Measurements from ENCODE around the gene SCPEP1.
A peak's percentile ranks its signal among the peaks of the same experiment; 100 is the strongest.

Gene SCPEP1

DNA sequence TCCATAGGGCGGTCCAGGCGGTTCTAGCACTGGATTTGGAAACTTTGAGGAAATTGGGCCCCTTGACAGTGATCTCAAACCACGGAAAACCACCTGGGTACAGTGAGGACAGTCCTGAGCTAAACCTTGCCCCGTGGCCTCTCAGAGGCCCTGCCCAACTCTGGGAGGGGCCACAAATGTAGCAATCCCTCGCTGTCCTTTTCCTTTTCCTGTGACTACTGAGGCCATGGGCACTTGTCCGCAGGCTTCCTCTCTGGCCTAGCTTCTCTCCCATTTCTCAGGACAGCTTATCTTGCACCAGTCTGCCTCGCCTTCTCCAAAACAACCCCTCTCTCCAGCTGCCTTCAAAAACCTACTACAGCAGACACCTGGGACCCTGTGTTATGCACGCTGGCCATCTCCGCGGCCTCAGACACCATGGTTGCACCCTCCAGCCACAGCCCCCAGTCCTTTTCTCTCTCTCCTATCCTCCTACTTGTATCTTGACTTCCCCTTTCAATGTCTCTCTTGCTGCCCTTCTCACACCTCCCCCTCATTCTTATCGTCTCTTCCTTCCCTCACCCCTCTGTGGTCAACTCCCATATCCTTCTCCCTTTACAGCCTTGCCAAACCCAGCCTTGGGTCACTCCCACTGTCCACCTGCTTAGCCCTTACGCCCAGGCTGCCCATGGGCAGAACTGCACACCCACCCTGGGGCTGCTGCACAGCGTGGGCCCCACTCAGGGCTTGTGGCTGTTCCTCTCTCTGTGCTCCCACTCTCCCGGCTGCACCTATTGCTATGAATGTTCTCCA, 7.6 kb downstream of the SCPEP1 start:
- H3K4me1 ChIP-seq = peaks cover 38 to 69% (median 50%) of the 10 kb centered on the region in 10 experiments

DNA sequence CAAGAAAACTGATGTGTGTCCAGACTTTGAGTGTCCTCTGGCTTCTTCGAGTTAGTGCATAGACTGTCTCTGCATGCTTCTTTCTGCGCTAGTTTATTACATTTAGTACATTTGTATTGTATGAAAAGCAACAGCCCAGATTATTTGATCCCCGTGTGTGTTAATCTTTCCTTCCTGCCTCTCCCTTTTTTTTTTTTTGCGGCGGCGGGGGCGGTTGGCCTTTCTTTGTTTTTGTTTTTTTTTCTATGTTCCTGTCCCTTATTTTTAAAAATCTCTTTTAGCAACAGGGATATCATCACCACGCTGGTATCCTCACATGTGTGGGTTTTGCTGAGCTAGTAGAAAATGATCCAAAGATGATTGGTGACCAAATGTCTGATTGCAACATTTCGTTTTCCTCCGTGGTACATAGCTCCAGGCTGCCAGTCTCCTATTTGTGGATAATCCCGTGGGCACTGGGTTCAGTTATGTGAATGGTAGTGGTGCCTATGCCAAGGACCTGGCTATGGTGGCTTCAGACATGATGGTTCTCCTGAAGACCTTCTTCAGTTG, 9.4 kb downstream of the SCPEP1 start:
- peaks cover 0 to 7% (median 6%) of the 10 kb centered on the region in 11 experiments; a peak in 13 of 22 replicates for H3K9me3 ChIP-seq (replicated peaks in 1 of 11)

More for the DNA sequence above, 7.6 kb downstream of the SCPEP1 start:
- Histone ChIP-seq H3K36me3 (peaks cover 52 to 81% (median 71%) of the 10 kb centered on the region in 11 experiments), H3K9ac (no peak overlapping the region; a peak in 1 of 22 replicates), H3K9me3 (replicated peaks in 1 of 11) (peaks cover 0 to 7% (median 6%) of the 10 kb centered on the region in 11 experiments; a peak in 13 of 22 replicates), H3K27me3 (no peaks in the 10 kb centered on the region), H4K20me1 (peaks cover 0 to 20% (median 0%) of the 10 kb centered on the region in 11 experiments; a peak in 2 of 22 replicates), H3K4me3 (0 out of 20 replicates have a peak overlapping the region, but pooled peaks of 1 of the 10 experiments have one; percentile 2), H3K4me2 (peak overlapping the region in 7 of 11 experiments; percentile 2 to 87 (median 76); a peak in 12 of 22 replicates), H3K27ac (peak overlapping the region in 5 of 11 experiments; percentile 8 to 42 (median 28); a peak in 7 of 22 replicates)
- TF ChIP-seq Cebpa-rat (IDR thresholded peaks at IDR 0.05) = no peak

DNA sequence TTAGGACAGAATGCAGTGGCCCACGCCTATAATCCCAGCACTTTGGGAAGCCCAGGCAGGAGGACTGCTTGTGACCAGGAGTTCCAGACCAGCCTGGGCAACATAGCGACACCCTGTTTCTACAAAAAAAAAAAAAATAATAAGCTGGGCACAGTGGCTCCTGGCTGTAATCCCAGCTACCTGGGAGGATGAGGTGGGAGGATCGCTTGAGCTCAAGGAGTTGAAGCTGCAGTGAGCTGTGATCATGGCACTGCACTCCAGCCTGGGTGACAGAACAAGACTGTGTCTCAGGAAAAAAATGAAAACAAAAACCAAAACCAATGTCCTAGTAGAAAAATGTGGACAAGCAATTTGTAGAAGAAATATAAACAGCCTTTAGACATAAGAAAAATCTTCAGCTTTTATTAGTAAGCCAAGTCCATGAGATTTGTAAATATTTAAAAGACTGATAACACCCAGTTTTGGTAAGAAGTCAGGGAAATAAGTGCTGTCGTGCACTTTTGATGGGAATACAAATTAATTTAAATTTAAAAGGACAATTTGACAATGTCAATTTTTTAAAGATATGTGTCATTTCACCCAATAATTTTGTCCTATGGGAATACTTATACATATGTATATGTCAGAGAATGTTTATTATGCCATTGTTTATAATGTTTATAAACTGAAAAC, 11.1 kb downstream of the SCPEP1 start:
- no peak overlapping the region for H3K4me2 ChIP-seq
- peaks cover 85 to 100% (median 97%) of the 10 kb centered on the region in 11 experiments for H3K36me3 ChIP-seq
- no peaks in the 10 kb centered on the region for H3K27me3 ChIP-seq
- no peaks in the 10 kb centered on the region; a peak in 2 of 22 replicates for H4K20me1 ChIP-seq
- peaks cover 7 to 39% (median 17%) of the 10 kb centered on the region in 10 experiments; a peak in 17 of 20 replicates for H3K4me1 ChIP-seq
- no peak overlapping the region for H3K4me3 ChIP-seq
- no peak for TF ChIP-seq Cebpa-rat (IDR thresholded peaks at IDR 0.05)
- H3K9me3 ChIP-seq (replicated peaks in 1 of 11) = peaks cover 0 to 7% (median 6%) of the 10 kb centered on the region in 11 experiments; a peak in 13 of 22 replicates
- H3K9ac ChIP-seq = no peak overlapping the region
- H3K27ac ChIP-seq = no peak overlapping the region

More for the DNA sequence above, 9.4 kb downstream of the SCPEP1 start:
- Histone ChIP-seq H3K36me3 (peaks cover 69 to 89% (median 86%) of the 10 kb centered on the region in 11 experiments), H3K27ac (no peak overlapping the region), H3K4me2 (no peak overlapping the region; a peak in 1 of 22 replicates), H3K4me3 (no peak overlapping the region), H3K9ac (no peak overlapping the region), H3K4me1 (peaks cover 20 to 54% (median 34%) of the 10 kb centered on the region in 10 experiments), H3K27me3 (no peaks in the 10 kb centered on the region), H4K20me1 (peaks cover 0 to 11% (median 0%) of the 10 kb centered on the region in 11 experiments; a peak in 2 of 22 replicates)
- TF ChIP-seq Cebpa-rat (IDR thresholded peaks at IDR 0.05) = no peak

DNA sequence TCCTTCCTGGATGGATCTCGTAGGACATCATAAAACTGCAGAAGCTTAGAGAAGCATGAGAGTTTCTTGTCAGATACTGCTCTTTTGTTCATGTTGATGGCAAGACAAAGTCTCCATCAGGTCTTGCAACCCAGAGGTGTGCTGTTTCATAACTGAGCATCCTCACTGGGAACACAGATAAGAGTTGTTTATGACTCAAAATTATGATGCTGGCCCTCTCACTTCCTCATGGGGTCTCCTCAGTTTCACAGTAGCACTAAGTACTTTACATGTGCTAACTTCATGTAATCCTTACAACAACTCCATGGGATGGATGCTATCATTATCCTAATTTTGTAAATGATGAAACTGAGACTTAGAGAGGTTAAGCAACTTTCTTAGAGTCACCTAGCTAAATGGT, 14.4 kb downstream of the SCPEP1 start:
- H3K4me2 ChIP-seq = no peak overlapping the region
- H3K36me3 ChIP-seq = peaks cover 93 to 100% (median 99%) of the 10 kb centered on the region in 11 experiments
- no peak for TF ChIP-seq Cebpa-rat (IDR thresholded peaks at IDR 0.05)
- H3K27ac ChIP-seq = no peak overlapping the region
- H3K4me1 ChIP-seq = peaks cover 0 to 11% (median 0%) of the 10 kb centered on the region in 10 experiments; a peak in 5 of 20 replicates
- H3K27me3 ChIP-seq = no peaks in the 10 kb centered on the region
- no peak overlapping the region for H3K4me3 ChIP-seq
- no peak overlapping the region for H3K9ac ChIP-seq
- H3K9me3 ChIP-seq (replicated peaks in 1 of 11) = peaks cover 0 to 7% (median 6%) of the 10 kb centered on the region in 11 experiments; a peak in 13 of 22 replicates
- H4K20me1 ChIP-seq = no peaks in the 10 kb centered on the region

DNA sequence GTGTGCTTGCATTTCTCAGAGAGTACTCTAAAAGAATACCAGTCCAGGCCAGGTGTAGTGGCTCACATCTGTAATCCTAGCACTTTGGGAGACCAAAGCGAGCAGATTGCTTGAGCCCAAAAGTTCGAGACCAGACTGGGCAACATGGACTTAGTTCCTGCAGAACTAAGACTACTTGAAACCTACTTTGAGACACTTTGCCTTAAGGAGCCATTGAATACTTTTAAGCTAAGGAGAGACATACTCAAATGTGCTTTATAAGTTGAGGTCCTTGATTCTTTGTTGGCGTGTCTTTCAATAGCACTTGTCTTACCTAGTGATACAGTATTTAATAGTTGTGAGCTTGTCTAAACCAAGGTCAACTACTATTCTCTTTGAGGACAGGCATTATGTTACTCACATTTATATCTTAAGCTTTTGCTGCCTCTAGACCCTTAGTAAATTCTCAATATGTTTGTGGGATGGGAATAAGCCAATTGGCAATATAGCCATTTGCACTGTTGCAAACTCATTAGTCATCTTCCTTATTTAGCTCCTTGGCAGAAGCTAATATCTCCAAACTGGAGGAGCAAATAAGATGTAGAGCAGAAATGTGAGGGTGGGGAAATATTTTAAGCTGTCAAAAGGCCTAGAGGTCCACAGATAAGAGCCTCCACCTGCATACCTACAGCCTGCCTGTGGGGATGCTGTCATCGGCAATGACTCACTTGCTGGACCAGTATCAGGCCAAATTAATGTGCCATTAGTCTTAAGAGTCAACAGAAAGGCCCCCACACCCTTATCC, 16.3 kb downstream of the SCPEP1 start:
- no peak overlapping the region for H3K4me3 ChIP-seq
- no peak overlapping the region for H3K4me2 ChIP-seq

DNA sequence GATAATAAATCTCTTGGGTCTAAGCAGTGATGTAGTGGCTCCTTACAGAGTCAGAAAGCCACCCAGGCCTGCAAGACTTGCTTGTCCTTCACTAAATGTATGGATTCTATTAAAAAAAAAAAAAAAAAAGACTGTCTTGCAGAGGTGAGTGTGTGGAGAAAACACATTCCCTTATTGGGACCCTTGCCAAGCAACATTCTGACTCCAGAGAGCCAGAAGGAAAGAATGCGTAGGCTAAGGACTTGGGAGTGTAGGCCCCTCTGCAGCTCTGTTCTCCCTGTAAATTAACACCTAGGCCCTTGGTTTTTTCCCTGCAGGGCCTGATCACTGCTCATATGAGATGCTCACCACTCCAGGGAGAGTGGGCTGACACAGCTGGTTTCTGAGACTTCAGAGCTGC, 17.8 kb downstream of the SCPEP1 start:
- Histone ChIP-seq H3K27ac (no peak overlapping the region), H3K4me3 (no peak overlapping the region), H3K9me3 (replicated peaks in 1 of 11) (no peaks in the 10 kb centered on the region), H3K27me3 (no peaks in the 10 kb centered on the region), H3K9ac (no peak overlapping the region), H3K4me1 (peaks cover 0 to 9% (median under 1%) of the 10 kb centered on the region in 10 experiments; a peak in 7 of 20 replicates), H3K4me2 (no peak overlapping the region), H4K20me1 (no peaks in the 10 kb centered on the region), H3K36me3 (peaks cover 84 to 100% (median 98%) of the 10 kb centered on the region in 11 experiments)
- no peak for TF ChIP-seq Cebpa-rat (IDR thresholded peaks at IDR 0.05)

More for the DNA sequence above, 16.3 kb downstream of the SCPEP1 start:
- Histone ChIP-seq H3K9me3 (replicated peaks in 1 of 11) (peaks cover 0 to 1% (median 0%) of the 10 kb centered on the region in 11 experiments; a peak in 3 of 22 replicates), H3K9ac (no peak overlapping the region), H3K27ac (no peak overlapping the region), H3K36me3 (peaks cover 94 to 100% (median 98%) of the 10 kb centered on the region in 11 experiments), H3K27me3 (no peaks in the 10 kb centered on the region), H4K20me1 (no peaks in the 10 kb centered on the region), H3K4me1 (peaks cover 0 to 9% (median 0%) of the 10 kb centered on the region in 10 experiments; a peak in 4 of 20 replicates)
- no peak for TF ChIP-seq Cebpa-rat (IDR thresholded peaks at IDR 0.05)

DNA sequence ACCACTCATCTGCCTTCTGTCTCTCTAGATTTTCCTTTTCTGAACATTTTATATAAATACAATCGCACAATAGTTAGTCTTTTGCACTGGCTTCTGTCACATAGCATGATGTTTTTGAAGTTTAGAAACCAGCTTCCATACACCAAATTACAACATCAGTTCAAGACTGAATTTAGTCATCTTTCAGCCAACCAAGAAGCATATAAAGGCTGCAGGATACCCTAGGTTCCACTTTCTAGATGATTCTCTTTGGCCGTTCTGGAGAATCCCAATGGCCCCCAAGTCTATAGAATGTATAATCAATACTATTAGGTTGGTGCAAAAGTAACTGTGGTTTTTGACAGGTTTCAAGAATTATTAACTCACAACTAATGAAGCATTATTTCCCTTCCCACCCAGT, 19.4 kb downstream of the SCPEP1 start:
- H3K4me2 ChIP-seq = no peak overlapping the region
- no peak overlapping the region for H3K27ac ChIP-seq
- TF ChIP-seq Cebpa-rat (IDR thresholded peaks at IDR 0.05) = no peak
- no peak overlapping the region for H3K4me3 ChIP-seq
- H4K20me1 ChIP-seq = no peaks in the 10 kb centered on the region
- peaks cover 84 to 100% (median 98%) of the 10 kb centered on the region in 11 experiments for H3K36me3 ChIP-seq
- H3K9me3 ChIP-seq (replicated peaks in 1 of 11) = no peaks in the 10 kb centered on the region
- no peaks in the 10 kb centered on the region for H3K27me3 ChIP-seq
- H3K4me1 ChIP-seq = peaks cover 0 to 21% (median 16%) of the 10 kb centered on the region in 10 experiments; a peak in 16 of 20 replicates
- no peak overlapping the region for H3K9ac ChIP-seq

DNA sequence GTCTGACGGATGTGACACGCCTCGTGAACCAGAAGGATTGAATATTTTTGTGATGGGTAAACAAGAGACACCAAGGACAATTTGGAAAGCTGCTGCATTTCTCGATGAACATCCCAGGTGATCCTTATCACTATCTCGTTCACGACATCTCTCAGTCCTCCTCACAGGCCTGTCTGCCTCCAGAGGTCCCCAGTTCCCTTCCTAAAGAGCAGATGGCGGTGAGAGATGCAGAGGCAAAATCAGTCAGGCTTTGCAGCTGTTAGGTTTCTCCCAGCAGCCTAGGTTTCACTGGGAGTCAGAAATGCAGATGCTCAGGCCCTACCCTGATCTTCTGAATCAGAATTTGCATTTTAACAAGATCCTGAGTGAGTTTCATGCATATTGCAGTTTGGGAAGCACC, 23.6 kb downstream of the SCPEP1 start:
- Histone ChIP-seq H3K27me3 (no peaks in the 10 kb centered on the region), H4K20me1 (no peaks in the 10 kb centered on the region; a peak in 2 of 22 replicates), H3K4me3 (no peak overlapping the region), H3K4me2 (peak overlapping the region in 6 of 11 experiments; percentile 74 to 90 (median 85); a peak in 11 of 22 replicates), H3K27ac (peak overlapping the region in 5 of 11 experiments; percentile 3 to 83 (median 24); a peak in 3 of 22 replicates), H3K9ac (peak overlapping the region in 1 of 11 experiments; percentile 6; a peak in 1 of 22 replicates), H3K36me3 (peaks cover 54 to 80% (median 65%) of the 10 kb centered on the region in 11 experiments), H3K4me1 (peaks cover 34 to 64% (median 56%) of the 10 kb centered on the region in 10 experiments), H3K9me3 (replicated peaks in 1 of 11) (no peaks in the 10 kb centered on the region; a peak in 1 of 22 replicates)
- no peak for TF ChIP-seq Cebpa-rat (IDR thresholded peaks at IDR 0.05)
